ENCODE results near the gene OSBPL6.

Gene OSBPL6

GRCh38 chr2:178327516-178327915 is 133.2 kb downstream of the OSBPL6 start:
- DNase-seq, result no peak
- no peaks in the 10 kb centered on the region for H3K9me3 Mint-ChIP-seq
- peaks cover 46% of the 10 kb centered on the region for H3K4me1 Mint-ChIP-seq
- TF ChIP-seq CTCF (IDR thresholded peaks at IDR 0.05), result no peak
- no peaks in the 10 kb centered on the region for H3K36me3 Mint-ChIP-seq (ENCODE audit: low read depth)
- H3K27me3 Mint-ChIP-seq (ENCODE audit: low read depth, poor library complexity), result no peaks in the 10 kb centered on the region
- no peak overlapping the region for H3K27ac Mint-ChIP-seq
- no peak overlapping the region for H3K4me3 Mint-ChIP-seq

GRCh38 chr2:178328037-178328436 is 133.7 kb downstream of the OSBPL6 start:
- Mint-ChIP-seq H3K36me3 (ENCODE audit: low read depth) (no peaks in the 10 kb centered on the region), H3K27ac (no peak overlapping the region), H3K4me1 (peaks cover 43% of the 10 kb centered on the region), H3K4me3 (no peak overlapping the region), H3K27me3 (ENCODE audit: low read depth, poor library complexity) (no peaks in the 10 kb centered on the region), H3K9me3 (no peaks in the 10 kb centered on the region)
- no peak for DNase-seq
- no peak for TF ChIP-seq CTCF (IDR thresholded peaks at IDR 0.05)

GRCh38 chr2:178330175-178331017 is 136.1 kb downstream of the OSBPL6 start:
- Mint-ChIP-seq H3K4me3 (no peak overlapping the region), H3K36me3 (ENCODE audit: low read depth) (no peaks in the 10 kb centered on the region), H3K27me3 (ENCODE audit: low read depth, poor library complexity) (no peaks in the 10 kb centered on the region), H3K4me1 (peaks cover 43% of the 10 kb centered on the region), H3K9me3 (no peaks in the 10 kb centered on the region), H3K27ac (peak overlapping the region; percentile 68)
- TF ChIP-seq CTCF (IDR thresholded peaks at IDR 0.05), result no peak
- no peak for DNase-seq

GRCh38 chr2:178331474-178332432 is 137.4 kb downstream of the OSBPL6 start:
- H3K27ac Mint-ChIP-seq, result peak overlapping the region; percentile 89

GRCh38 chr2:178333851-178334250 is 139.5 kb downstream of the OSBPL6 start:
- Mint-ChIP-seq H3K36me3 (ENCODE audit: low read depth) (peaks cover 19% of the 10 kb centered on the region), H3K27me3 (ENCODE audit: low read depth, poor library complexity) (no peaks in the 10 kb centered on the region), H3K27ac (no peak overlapping the region), H3K4me3 (no peak overlapping the region), H3K9me3 (no peaks in the 10 kb centered on the region), H3K4me1 (peaks cover 48% of the 10 kb centered on the region)
- no peak for DNase-seq
- no peak for TF ChIP-seq CTCF (IDR thresholded peaks at IDR 0.05)

More at GRCh38 chr2:178331474-178332432, 137.4 kb downstream of the OSBPL6 start:
- H3K9me3 Mint-ChIP-seq, result no peaks in the 10 kb centered on the region
- TF ChIP-seq CTCF (IDR thresholded peaks at IDR 0.05), result no peak
- peaks cover 11% of the 10 kb centered on the region for H3K36me3 Mint-ChIP-seq (ENCODE audit: low read depth)
- DNase-seq, result peak; percentile 6
- H3K4me3 Mint-ChIP-seq, result no peak overlapping the region
- H3K27me3 Mint-ChIP-seq (ENCODE audit: low read depth, poor library complexity), result no peaks in the 10 kb centered on the region
- peaks cover 55% of the 10 kb centered on the region for H3K4me1 Mint-ChIP-seq
